Gastroesophageal sphincter (tissue), 4 donors: ENCODE data around the gene NOTO. TPM values are rescaled to one million over a fixed set of nuclear protein-coding genes. Genes with fewer than 3 reads are reported as not detected.

Experiments used
- ATAC-seq: fragments of 150-250 bp; one replicate; pipeline ENCODE4 v1.9.1; 2016; ENCODE audit warnings: mild to moderate bottlenecking, moderate library complexity
- H3K27ac ChIP-seq, 4 donors: fragments of 200-600 bp; sonication (generic) in 3 of 4; 1 replicate in 3 of 4; 2 replicates in 1 of 4; pipeline ENCODE4 v1.5.1; 2016 to 2019
- H3K27me3 ChIP-seq: fragments of 200-600 bp; sonication (generic); one replicate; pipeline ENCODE4 v1.5.1; 2019
- H3K36me3 ChIP-seq, 2 donors: fragments of 200-600 bp; sonication (generic); one replicate each; pipeline ENCODE4 v1.5.1; 2019; ENCODE audit warnings: control low read depth in 1 of 2
- H3K4me1 ChIP-seq, 3 donors: fragments of 200-600 bp; sonication (generic); 1 replicate in 2 of 3; 2 replicates in 1 of 3; pipeline ENCODE4 v1.5.1; 2016 to 2019; ENCODE audit warnings: control low read depth in 2 of 3
- H3K4me3 ChIP-seq, 2 donors: fragments of 200-600 bp; sonication (generic); one replicate each; pipeline ENCODE4 v1.5.1; 2019; ENCODE audit warnings: mild to moderate bottlenecking in 1 of 2, moderate library complexity in 1 of 2
- H3K9me3 ChIP-seq, 3 donors: fragments of 200-600 bp; sonication (generic); one replicate each; pipeline ENCODE4 v1.5.1; 2017 to 2019; ENCODE audit warnings: control low read depth in 2 of 3
- EP300 ChIP-seq: sonication (generic); formaldehyde crosslinking; IDR thresholded peaks from one replicate; pipeline ENCODE4 v1.6.1; 2017; ENCODE audit warnings: antibody characterized with exemption, mild to moderate bottlenecking
- POLR2A ChIP-seq, 2 donors: fragments of 450-650 bp; IDR thresholded peaks; one replicate each; pipeline ENCODE4 v1.6.1; 2017; ENCODE audit warnings: antibody characterized with exemption in 2 of 2, mild to moderate bottlenecking in 2 of 2, moderate library complexity in 1 of 2
- POLR2AphosphoS5 ChIP-seq: sonication (generic); formaldehyde crosslinking; IDR thresholded peaks from one replicate; pipeline ENCODE4 v1.6.1; 2017; ENCODE audit warnings: antibody characterized with exemption
- WGBS, 2 donors: methylation state at CpG; one replicate each; pipeline ENCODE4 v1.1.5; 2018; ENCODE audit warnings: low coverage in 1 of 2; 5-methylcytosine and 5-hydroxymethylcytosine counted together
- total RNA-seq, 4 donors: library from RNA; depleted of rRNA; stranded (reverse); fragments of >200 nt; gene quantifications; one replicate each; pipeline ENCODE4 v1.1.0, GENCODE V29; 2016
- TF ChIP-seq, protein P1 (sequence below), 4 experiments: fragments of 200-600 bp in 2 of 4; fragments of 450-650 bp in 2 of 4; sonication (generic) in 1 of 4; IDR thresholded peaks; one replicate each; pipeline ENCODE4 v1.5.1; 2017 to 2019; ENCODE audit warnings: antibody characterized with exemption in 4 of 4, mild to moderate bottlenecking in 2 of 4, moderate library complexity in 2 of 4

The NOTO gene
- total RNA-seq, 4 donors from 2014 or later = not detected

DNA sequence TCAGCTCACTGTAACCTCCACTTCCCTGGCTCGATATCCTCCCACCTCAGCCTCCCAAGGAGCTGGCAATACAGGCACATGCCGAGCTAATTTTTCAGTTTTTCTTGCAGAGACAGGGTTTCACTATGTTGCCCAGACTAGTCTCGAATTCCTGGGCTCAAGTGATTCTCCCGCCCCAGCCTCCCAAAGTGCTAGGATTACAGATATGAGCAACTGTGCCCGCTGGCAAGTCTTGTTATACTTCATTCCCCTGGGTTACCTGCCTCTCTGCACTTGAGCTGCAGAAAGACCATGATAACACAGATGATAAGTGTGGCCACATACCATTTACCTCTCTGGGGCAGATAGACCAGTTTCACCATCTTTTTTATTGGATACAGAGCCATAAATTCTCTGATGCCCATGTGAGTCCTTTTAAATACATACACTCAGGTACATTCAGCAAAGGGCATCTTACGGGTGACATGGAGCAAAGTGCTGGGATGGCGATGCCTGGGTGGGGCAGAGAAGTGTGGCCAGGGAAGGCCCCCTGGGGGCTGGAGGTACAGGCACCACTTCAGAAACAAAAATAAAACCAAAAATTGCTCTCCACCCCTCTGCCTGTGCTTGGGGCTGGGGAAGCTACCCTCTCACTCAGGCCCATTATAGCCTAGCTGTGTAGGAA is 52.1 kb downstream of the NOTO start:
- 85 to 89% methylated on average over 3 to 7 of the region's 7 CpGs for WGBS, 2 donors
- H3K27me3 ChIP-seq = no peaks in the 10 kb centered on the region
- no peaks in the 10 kb centered on the region for H3K4me1 ChIP-seq
- H3K27ac ChIP-seq = no peak overlapping the region
- no peaks in the 10 kb centered on the region for H3K9me3 ChIP-seq
- H3K4me3 ChIP-seq = no peak overlapping the region
- TF ChIP-seq, protein P1, sequence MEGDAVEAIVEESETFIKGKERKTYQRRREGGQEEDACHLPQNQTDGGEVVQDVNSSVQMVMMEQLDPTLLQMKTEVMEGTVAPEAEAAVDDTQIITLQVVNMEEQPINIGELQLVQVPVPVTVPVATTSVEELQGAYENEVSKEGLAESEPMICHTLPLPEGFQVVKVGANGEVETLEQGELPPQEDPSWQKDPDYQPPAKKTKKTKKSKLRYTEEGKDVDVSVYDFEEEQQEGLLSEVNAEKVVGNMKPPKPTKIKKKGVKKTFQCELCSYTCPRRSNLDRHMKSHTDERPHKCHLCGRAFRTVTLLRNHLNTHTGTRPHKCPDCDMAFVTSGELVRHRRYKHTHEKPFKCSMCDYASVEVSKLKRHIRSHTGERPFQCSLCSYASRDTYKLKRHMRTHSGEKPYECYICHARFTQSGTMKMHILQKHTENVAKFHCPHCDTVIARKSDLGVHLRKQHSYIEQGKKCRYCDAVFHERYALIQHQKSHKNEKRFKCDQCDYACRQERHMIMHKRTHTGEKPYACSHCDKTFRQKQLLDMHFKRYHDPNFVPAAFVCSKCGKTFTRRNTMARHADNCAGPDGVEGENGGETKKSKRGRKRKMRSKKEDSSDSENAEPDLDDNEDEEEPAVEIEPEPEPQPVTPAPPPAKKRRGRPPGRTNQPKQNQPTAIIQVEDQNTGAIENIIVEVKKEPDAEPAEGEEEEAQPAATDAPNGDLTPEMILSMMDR (IDR thresholded peaks at IDR 0.05) = no peak
- TF ChIP-seq POLR2AphosphoS5 (no peak), POLR2A (IDR thresholded peaks at IDR 0.05) (no peak), EP300 (no peak)
- ATAC-seq = no peak
- peaks cover 0 to 59% of the 10 kb centered on the region in 2 donors for H3K36me3 ChIP-seq

DNA sequence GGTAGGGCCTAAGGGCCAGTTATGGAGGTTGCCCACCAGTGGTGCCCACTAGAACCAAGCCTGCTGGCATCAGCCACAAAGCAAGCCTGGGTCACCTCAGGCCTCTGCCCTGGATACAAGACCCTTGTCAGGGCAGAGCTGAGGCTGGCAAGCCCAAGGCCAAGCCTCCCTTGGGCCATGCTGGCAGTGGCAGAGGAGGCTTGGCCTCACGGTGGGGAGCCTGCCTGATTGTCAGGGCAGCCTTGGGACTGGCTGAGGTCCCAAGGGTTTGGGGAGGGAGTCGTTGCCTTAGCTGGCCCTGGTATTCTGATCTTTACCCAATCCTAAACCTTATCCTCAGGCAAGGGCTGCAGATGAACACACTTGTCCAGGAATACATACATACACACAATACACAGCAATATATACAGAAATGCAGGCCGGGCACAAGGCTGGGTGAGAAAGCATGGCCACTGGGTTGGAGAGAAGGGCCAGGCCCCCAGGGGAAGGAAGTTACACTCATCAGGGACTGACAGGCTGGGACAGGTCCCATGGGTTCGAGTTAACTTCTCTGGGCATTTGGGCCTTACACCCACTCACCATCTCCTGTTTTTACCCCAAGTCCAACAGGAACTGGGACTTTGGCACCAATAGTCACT is 52.8 kb downstream of the NOTO start:
- ATAC-seq = no peak

DNA sequence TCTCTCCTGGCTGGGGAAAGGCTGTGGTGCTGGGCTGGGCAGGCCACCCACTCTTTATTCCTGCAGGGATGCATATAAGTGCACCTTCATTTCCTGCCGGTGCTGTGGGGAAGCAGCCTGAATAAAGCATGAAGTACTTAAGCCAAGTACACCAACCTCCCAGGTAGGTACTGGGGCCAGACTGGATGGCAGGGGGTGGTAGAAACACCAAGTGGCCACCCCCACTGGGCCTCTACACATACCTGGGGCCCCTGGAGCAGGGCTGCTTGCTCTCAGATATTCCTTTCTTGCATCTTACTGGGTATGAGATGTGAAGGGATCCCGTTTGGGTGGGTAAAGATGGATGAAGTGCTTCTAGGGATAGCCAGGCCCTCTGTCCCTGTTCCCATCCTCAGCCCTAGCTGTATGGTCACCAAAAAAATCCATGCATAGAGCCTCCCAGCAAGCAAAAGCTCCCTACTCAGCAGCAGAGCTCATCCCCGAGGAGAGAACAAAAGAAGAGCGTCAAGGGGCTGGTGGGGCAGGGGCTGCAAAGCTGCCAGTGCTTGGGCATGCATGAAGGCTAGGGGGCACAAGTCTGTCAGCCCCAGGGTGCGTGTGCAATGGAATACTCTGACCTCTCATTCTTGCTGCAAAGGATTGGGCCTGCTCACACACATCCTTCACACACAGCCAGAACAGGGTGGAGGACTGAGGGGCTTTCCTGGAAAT is 53.7 kb downstream of the NOTO start:
- ATAC-seq = no peak
- 90% methylated on average over 2 of the region's 5 CpGs; no CpG with 5 or more reads in 1 of the 2 donors for WGBS, 2 donors
- H3K27me3 ChIP-seq = no peaks in the 10 kb centered on the region
- TF ChIP-seq POLR2AphosphoS5 (no peak), EP300 (no peak), POLR2A (IDR thresholded peaks at IDR 0.05) (no peak)
- TF ChIP-seq, protein P1 (IDR thresholded peaks at IDR 0.05) = no peak
- no peak overlapping the region for H3K27ac ChIP-seq
- H3K9me3 ChIP-seq = no peaks in the 10 kb centered on the region
- H3K4me3 ChIP-seq = no peak overlapping the region
- H3K36me3 ChIP-seq = peaks cover 0 to 43% of the 10 kb centered on the region in 2 donors
- no peaks in the 10 kb centered on the region for H3K4me1 ChIP-seq

More for the DNA sequence above, 52.8 kb downstream of the NOTO start:
- no peak overlapping the region for H3K4me3 ChIP-seq
- no peaks in the 10 kb centered on the region for H3K27me3 ChIP-seq
- H3K36me3 ChIP-seq = peaks cover 0 to 53% of the 10 kb centered on the region in 2 donors
- no peak overlapping the region for H3K27ac ChIP-seq
- TF ChIP-seq, protein P1 (IDR thresholded peaks at IDR 0.05) = no peak
- TF ChIP-seq POLR2A (IDR thresholded peaks at IDR 0.05) (no peak), EP300 (no peak), POLR2AphosphoS5 (no peak)
- 53% methylated on average over 2 of the region's 4 CpGs; no CpG with 5 or more reads in 1 of the 2 donors for WGBS, 2 donors
- H3K4me1 ChIP-seq = no peaks in the 10 kb centered on the region
- no peaks in the 10 kb centered on the region for H3K9me3 ChIP-seq

DNA sequence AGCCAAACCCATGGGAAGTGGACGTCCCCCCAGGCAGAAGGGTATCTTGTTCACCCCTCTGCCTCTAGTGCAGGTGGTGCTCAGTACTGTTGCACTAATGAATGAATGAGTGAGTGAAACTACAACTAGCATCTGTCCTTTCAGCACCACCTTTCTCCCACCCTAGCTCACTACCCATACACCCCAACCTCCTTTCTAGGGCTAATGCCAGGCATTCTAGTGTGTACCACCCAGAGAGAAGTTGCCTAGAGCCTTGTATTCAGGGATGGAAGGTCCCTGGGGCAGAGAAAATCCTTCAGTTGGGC is 54.2 kb downstream of the NOTO start:
- Histone ChIP-seq H3K9me3 (no peaks in the 10 kb centered on the region), H3K27me3 (no peaks in the 10 kb centered on the region), H3K36me3 (peaks cover 0 to 38% of the 10 kb centered on the region in 2 donors), H3K4me3 (no peak overlapping the region), H3K27ac (no peak overlapping the region), H3K4me1 (no peaks in the 10 kb centered on the region)
- TF ChIP-seq EP300 (no peak), POLR2A (IDR thresholded peaks at IDR 0.05) (no peak), POLR2AphosphoS5 (no peak)
- TF ChIP-seq, protein P1 (IDR thresholded peaks at IDR 0.05) = no peak
- 44% methylated on average over 1 of the region's 1 CpG; no CpG with 5 or more reads in 1 of the 2 donors for WGBS, 2 donors
- ATAC-seq = no peak
